Pancreas (tissue), 10 donors: ENCODE data around the gene HHATL. TPM values are rescaled to one million over a fixed set of nuclear protein-coding genes. Genes with fewer than 3 reads are reported as not detected.

Source experiments
- ATAC-seq, 4 donors: fragments of 200-7000 bp; cut with Tn5 transposase; one replicate each; pipeline versions ENCODE4 v1.8.0 to v1.9.1; 2020; ENCODE audit warnings: mild to moderate bottlenecking in 4 of 4, moderate library complexity in 4 of 4
- DNase-seq, 6 donors: peaks; one replicate each; pipeline ENCODE4 v3.0.0-alpha.2; 2020
- FAIRE-seq: peaks from 2 replicates; lab custom pipeline; 2012; peaks lifted over from hg19 to GRCh38; lab: Jason Lieb, UNC
- H3K27ac ChIP-seq, 4 donors: fragments of 200-600 bp; sonication (generic); 1 replicate in 3 of 4; 2 replicates in 1 of 4; pipeline versions ENCODE4 v1.5.0 to v1.8.0; 2020
- H3K27me3 ChIP-seq, 4 donors: fragments of 200-600 bp; one replicate each; pipeline ENCODE4 v1.8.0; 2021
- H3K36me3 ChIP-seq, 3 donors: fragments of 200-600 bp; sonication (generic) in 1 of 3; one replicate each; pipeline versions ENCODE4 v1.5.0 to v1.8.0; 2020 to 2021
- H3K4me1 ChIP-seq, 3 donors: fragments of 200-600 bp; one replicate each; pipeline ENCODE4 v1.8.0; 2021
- H3K4me3 ChIP-seq, 4 donors: fragments of 200-600 bp; sonication (generic) in 2 of 4; one replicate each; pipeline versions ENCODE4 v1.5.0 to v1.8.0; 2020 to 2021
- H3K9me3 ChIP-seq, 4 donors: fragments of 200-600 bp; one replicate each; pipeline ENCODE4 v1.8.0; 2021
- WGBS, 2 donors: extraction: QIAGEN DNeasy Blood & Tissue Kit; methylation state at CpG; one replicate each; pipeline ENCODE4 v1.1.7; 2013; 5-methylcytosine and 5-hydroxymethylcytosine counted together
- intact Hi-C, 3 donors: fragments of 100-400 bp; cut with DNase I; formaldehyde crosslinking; loops; one replicate each; pipeline versions ENCODE4 v1.11.1 to v1.14.2; 2022
- polyA plus RNA-seq, 2 donors: library from polyadenylated mRNA; stranded (reverse); fragments of 200-250 nt; gene quantifications; one replicate each; pipeline ENCODE4 v1.2.3, GENCODE V29; 2013
- total RNA-seq, 6 donors: library from RNA; stranded (reverse); fragmentation: NEBNext Ultra II Directional in 4 of 6; extraction: Animal tissue kit (Norgen Biotek cat#: 25700) in 4 of 6; gene quantifications; one replicate each; pipeline versions ENCODE4 v1.2.1 to v1.2.4, GENCODE V29; 2021 to 2023
- TF ChIP-seq, protein P1 (sequence below), 4 donors: fragments of 200-600 bp; sonication (generic) in 3 of 4; IDR thresholded peaks; one replicate each; pipeline versions ENCODE4 v1.5.0 to v1.8.0; 2021; ENCODE audit warnings: antibody characterized with exemption in 4 of 4
- donor health status: healthy with polysubstance abuse.
- donor health status: DM: no; HTN: no; CAD: no; lungs with moderate emphysema.
- donor health status: DM: no; HTN: no; CAD: no.
- donor health status: control.
- donor health status: control.
- donor health status: Bipolar disorder and iron deficiency.
- donor health status: DM: yes; HTN: yes; CAD: no.
- donor health status: DM: no; HTN: no; CAD: no.
- donor health status: DM: no; HTN: no; CAD: no.
- donor health status: DM: yes; HTN: yes; CAD: no.

The HHATL gene
- total and polyA plus RNA-seq, 8 donors: 0.42 to 17.8 (median 2.4) TPM; not detected in 1

- TF ChIP-seq, protein P1, sequence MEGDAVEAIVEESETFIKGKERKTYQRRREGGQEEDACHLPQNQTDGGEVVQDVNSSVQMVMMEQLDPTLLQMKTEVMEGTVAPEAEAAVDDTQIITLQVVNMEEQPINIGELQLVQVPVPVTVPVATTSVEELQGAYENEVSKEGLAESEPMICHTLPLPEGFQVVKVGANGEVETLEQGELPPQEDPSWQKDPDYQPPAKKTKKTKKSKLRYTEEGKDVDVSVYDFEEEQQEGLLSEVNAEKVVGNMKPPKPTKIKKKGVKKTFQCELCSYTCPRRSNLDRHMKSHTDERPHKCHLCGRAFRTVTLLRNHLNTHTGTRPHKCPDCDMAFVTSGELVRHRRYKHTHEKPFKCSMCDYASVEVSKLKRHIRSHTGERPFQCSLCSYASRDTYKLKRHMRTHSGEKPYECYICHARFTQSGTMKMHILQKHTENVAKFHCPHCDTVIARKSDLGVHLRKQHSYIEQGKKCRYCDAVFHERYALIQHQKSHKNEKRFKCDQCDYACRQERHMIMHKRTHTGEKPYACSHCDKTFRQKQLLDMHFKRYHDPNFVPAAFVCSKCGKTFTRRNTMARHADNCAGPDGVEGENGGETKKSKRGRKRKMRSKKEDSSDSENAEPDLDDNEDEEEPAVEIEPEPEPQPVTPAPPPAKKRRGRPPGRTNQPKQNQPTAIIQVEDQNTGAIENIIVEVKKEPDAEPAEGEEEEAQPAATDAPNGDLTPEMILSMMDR (IDR thresholded peaks at IDR 0.05): no peak
- WGBS, 2 donors: 55 to 70% methylated on average over 1 of the region's 1 CpG
- no peak for FAIRE-seq
- Histone ChIP-seq H3K27me3 (no peaks in the 10 kb centered on the region), H3K36me3 (no peaks in the 10 kb centered on the region), H3K4me1 (no peaks in the 10 kb centered on the region), H3K27ac (no peak overlapping the region), H3K9me3 (no peaks in the 10 kb centered on the region), H3K4me3 (no peak overlapping the region)
- ATAC-seq: no peak
- DNase-seq: no peak
- intact Hi-C loops: no loop called here
Measured at GRCh38 chr3:42721690-42722089, 19.1 kb upstream of the HHATL start.

DNA sequence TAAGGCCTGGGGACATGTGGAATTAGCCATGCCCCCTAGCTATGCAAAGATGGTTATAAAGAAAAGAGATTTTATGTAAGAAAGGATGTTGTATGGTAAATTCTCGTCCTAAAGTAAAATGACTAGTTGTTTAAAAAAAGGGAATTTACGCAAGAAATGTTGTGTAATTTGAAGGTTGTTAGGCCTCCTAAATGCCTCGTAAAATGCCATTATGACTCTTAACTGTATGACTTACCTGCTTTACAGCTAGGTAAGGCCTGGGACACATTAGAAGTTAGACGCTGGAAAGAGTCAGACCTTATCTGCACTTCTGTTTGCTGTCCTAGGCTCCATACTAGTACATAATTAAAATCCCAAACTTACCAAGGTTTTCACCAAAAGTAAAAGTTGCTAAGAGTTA is 17.5 kb upstream of the HHATL start:
- no peaks in the 10 kb centered on the region for H3K36me3 ChIP-seq
- no peak for FAIRE-seq
- no peaks in the 10 kb centered on the region for H3K4me1 ChIP-seq
- H3K27me3 ChIP-seq: no peaks in the 10 kb centered on the region
- no peak for DNase-seq
- intact Hi-C loops: no loop called here
- TF ChIP-seq, protein P1 (IDR thresholded peaks at IDR 0.05): no peak
- no peak for ATAC-seq
- no peak overlapping the region for H3K4me3 ChIP-seq
- 78 to 89% methylated on average over 4 of the region's 4 CpGs for WGBS, 2 donors
- no peak overlapping the region for H3K27ac ChIP-seq
- no peaks in the 10 kb centered on the region for H3K9me3 ChIP-seq

- intact Hi-C loops: no loop called here
- DNase-seq: no peak
- no peaks in the 10 kb centered on the region for H3K27me3 ChIP-seq
- ATAC-seq: no peak
- no peaks in the 10 kb centered on the region for H3K9me3 ChIP-seq
- WGBS, 2 donors: 78 to 80% methylated on average over 6 of the region's 6 CpGs
- H3K4me1 ChIP-seq: no peaks in the 10 kb centered on the region
- no peak for FAIRE-seq
- no peak overlapping the region for H3K27ac ChIP-seq
- H3K4me3 ChIP-seq: no peak overlapping the region
- no peaks in the 10 kb centered on the region for H3K36me3 ChIP-seq
- TF ChIP-seq, protein P1 (IDR thresholded peaks at IDR 0.05): no peak
Measured at GRCh38 chr3:42719002-42719401, 16.4 kb upstream of the HHATL start.

- no peaks in the 10 kb centered on the region for H3K9me3 ChIP-seq
- no peak overlapping the region for H3K4me3 ChIP-seq
- TF ChIP-seq, protein P1 (IDR thresholded peaks at IDR 0.05): no peak
- intact Hi-C loops: no loop called here
- no peaks in the 10 kb centered on the region for H3K36me3 ChIP-seq
- ATAC-seq (no peak), FAIRE-seq (no peak), DNase-seq (no peak)
- no peaks in the 10 kb centered on the region for H3K27me3 ChIP-seq
- no peaks in the 10 kb centered on the region for H3K4me1 ChIP-seq
- no peak overlapping the region for H3K27ac ChIP-seq
- 67 to 78% methylated on average over 5 of the region's 5 CpGs for WGBS, 2 donors
Measured at GRCh38 chr3:42718338-42718737, 15.7 kb upstream of the HHATL start.

DNA sequence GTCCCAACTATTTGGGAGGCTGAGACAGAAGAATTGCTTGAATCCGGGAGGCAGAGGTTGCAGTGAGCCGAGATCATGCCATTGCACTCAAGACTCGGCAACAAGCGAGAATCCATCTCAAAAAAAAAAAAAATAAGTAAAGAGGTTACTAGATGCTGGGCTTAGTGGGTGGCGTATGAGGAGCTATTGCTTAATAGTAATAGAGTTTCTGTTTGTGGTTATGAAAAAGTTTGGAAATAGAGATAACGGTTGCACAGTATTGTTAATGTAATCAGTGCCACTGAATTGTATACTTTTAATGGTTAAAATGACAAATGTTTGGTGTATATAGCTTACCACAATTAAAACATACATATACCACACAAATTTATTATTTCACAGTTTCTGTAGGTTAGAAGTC is 14.7 kb upstream of the HHATL start:
- intact Hi-C loops: no loop called here
- FAIRE-seq: no peak
- no peaks in the 10 kb centered on the region for H3K27me3 ChIP-seq
- 89 to 92% methylated on average over 6 of the region's 6 CpGs for WGBS, 2 donors
- no peak overlapping the region for H3K27ac ChIP-seq
- no peaks in the 10 kb centered on the region for H3K4me1 ChIP-seq
- H3K4me3 ChIP-seq: no peak overlapping the region
- no peak for DNase-seq
- no peaks in the 10 kb centered on the region for H3K9me3 ChIP-seq
- TF ChIP-seq, protein P1 (IDR thresholded peaks at IDR 0.05): no peak
- ATAC-seq: no peak
- no peaks in the 10 kb centered on the region for H3K36me3 ChIP-seq
